ENCODE results near the gene ZMIZ1.
A peak's percentile ranks its signal among the peaks of the same experiment; 100 is the strongest.
"Not testable (repeated sequence)": the region's sequence is repeated elsewhere in the genome, so short reads cannot be mapped to it uniquely, and the experiment has no call there.

The ZMIZ1 gene

DNA sequence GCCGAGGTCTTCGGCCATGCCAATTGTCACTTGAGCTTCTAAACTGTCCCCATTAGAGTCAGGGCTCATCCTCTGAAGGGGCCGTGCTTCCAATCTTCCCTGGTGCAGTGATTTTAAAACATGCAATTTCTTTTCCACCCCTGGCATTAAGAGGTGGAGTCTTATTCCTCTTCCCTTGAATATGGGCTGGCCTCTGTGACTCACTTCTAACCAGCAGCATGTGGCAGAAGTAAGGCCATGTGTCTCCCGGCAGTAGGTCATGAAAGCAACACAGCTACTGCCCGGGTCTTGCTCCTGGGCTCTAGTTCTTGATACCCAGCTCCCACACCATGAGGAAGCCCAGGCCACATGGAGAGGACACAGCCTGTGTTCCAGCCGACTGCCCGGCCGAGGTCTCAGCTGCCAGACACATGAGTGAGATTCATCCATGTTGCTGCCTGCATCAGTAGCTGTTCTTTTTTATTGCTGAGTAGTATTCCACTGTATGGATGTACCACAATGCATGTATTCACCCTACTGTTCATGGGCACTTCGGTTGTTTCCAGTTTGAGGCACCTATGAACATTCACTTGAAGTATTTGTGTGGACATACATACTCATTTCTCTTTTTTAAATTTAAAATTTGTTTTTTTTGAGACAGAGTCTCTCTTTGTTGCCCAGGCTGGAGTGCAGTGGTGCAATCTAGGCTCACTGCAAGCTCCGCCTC lies 264.0 kb downstream of the ZMIZ1 start:
- not testable (repeated sequence) for DNase-seq

- DNase-seq, result no peak
These were observed 264.7 kb downstream of the ZMIZ1 start for GRCh38 chr10:79333513-79333912.

- DNase-seq, result no peak
These were observed 265.8 kb downstream of the ZMIZ1 start for GRCh38 chr10:79334573-79334972.

- DNase-seq, result no peak
These were observed 266.3 kb downstream of the ZMIZ1 start for GRCh38 chr10:79335094-79335469.

- DNase-seq, result no peak
These were observed 266.9 kb downstream of the ZMIZ1 start for GRCh38 chr10:79335470-79336235.

- DNase-seq, result no peak
These were observed 267.5 kb downstream of the ZMIZ1 start for GRCh38 chr10:79336276-79336675.

DNA sequence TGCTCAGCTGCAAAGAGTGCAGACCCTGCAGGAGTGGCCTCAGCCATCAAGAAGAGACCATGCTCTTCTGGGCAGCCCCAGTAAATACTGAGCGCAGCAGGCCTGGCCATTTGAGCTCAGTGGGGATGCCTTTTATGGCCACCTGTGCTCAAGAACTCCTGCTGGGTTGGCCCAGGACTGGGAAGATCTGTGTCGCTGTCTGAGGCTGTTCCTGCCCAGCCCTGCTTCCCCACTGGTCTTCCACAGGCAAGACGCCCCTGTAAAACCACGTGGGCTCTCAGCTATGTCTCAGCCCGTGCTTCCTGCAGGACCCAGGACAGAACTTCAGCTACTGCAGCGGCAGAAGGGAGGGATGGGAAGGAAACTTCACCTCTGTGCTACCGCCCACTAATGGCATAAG lies 268.0 kb downstream of the ZMIZ1 start:
- no peak for DNase-seq

- not testable (repeated sequence) for DNase-seq
These were observed 269.2 kb downstream of the ZMIZ1 start for GRCh38 chr10:79337783-79338469.

- no peak for DNase-seq
These were observed 270.5 kb downstream of the ZMIZ1 start for GRCh38 chr10:79339266-79339665.

DNA sequence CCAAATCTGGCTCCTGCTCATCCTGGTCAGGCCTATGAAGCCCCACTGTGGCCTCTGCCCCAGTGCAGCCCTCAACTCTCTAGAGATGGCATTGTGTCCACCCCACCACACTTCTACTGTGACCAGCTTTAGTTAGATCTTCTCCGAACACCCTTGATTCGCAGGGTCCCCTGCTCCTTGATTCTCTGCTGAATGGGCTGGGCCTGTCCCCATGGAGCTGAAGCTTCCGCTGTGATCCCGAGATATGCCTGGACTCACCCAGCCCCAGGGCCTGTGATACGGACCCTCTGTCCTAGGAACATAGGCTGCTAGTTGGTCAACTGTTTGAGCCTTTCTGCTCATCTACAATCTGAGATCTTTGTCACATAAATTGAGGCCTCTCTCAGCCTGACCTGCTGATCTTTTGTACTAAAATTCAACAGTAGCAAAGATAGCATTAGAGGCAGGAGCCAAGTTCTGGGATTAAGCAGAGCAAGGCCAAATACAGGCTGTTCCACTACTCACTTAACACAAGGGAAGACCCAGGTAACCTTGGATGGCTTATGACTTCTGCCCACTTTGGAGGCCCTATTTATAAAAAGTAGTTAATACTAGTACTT lies 272.0 kb downstream of the ZMIZ1 start:
- DNase-seq, result no peak

DNA sequence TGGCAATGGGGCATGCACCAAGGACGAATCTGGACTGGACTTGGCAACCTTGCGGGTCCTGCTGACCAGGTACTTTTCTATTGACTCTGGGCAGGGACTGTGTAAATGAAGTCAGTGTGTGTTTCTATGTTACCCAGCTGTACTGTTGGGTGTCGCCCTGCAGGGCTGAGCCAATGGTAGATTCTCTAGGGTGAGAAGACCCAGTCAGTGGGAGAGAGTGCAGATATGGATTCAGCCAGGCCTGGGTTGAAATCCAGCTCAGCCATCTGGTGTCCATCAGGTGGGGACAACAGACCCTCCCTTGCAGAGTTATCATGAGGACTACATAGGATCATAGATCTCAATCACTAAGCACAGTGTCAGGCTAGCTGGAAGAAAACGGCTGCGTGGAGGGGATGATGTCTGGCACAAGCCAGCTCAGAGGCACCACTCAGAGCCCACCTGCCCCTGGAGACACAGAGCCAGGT lies 273.6 kb downstream of the ZMIZ1 start:
- no peak for DNase-seq

- DNase-seq, result no peak
These were observed 274.2 kb downstream of the ZMIZ1 start for GRCh38 chr10:79342811-79343561.

GRCh38 chr10:79344502-79345195 lies 275.9 kb downstream of the ZMIZ1 start:
- DNase-seq, result no peak

DNA sequence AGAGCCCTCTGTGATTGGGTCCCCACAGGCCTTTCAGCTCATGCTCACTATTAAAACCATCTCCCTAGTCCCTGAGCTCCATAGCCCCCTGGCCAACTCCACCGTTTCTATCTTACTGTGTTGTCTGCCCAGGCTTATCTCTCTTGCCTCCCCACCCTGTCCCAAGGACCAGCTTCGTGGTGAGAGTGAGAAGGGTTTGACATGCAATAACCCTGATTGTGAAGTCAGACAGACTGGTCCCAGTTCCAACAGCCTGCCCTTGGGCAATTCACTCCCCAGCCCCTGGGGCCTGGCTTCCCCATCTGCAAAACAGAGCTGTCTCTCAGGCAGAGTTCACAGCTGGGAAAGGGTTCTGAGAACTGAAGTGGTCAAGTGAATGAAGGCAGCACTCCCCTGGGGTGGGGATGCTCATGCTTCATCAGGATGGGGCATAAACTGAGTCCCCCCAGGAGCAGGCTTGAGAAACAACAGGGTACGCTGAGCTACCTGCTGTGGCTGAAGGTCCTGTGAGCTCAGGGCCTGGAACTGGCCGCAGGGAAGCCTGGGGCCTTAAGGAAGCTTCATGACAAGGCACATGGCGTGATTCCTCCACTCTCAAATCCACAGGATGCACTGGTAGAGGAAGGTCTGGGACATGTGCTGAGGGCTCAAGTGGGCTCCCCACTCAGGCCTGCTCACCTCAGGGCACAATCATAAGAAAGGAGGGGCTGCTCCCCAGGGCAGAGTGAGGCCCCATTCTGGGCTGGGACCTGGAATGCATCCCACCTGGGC lies 276.7 kb downstream of the ZMIZ1 start:
- no peak for DNase-seq

GRCh38 chr10:79346012-79346340 lies 277.2 kb downstream of the ZMIZ1 start:
- DNase-seq, result no peak

DNA sequence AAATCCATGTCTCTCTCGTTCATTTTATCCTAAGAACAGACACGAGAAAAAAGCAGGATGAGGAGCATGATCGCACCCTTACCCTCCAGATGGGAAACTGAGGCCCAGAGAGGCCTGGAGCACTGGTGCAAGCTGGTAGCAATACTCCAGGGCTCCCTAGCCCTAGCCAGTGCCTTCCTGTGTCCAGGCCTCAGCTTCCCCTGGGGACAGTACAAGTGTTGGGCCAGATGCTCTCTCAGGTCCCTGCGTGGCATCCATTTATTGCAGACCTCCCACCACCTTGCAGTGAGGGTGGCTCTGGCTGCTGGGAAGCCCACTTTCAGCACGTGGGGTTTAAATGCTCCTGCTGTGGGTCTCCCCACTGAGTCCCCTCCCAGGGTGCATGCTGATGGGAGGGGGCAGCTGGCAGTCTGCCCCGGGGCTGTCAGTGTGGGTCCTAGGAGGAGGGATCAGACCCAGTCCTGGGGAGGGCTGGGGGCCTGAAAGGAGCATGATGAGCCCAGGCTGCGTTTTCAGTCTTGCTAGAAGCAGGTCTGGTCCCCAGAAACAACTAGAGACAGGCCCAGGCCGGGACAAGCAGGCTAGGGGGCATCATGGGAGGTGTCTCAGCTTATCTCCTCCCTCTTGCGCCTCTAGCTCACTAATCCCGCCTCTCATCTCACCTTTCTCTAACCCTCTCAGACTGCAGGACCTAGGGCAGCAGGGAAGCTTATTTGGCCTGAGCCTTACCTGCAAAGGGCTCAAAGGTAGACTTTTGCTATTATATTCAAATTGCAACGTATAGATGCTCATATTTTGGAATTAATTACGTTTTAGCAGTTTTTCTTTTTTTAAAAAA lies 277.8 kb downstream of the ZMIZ1 start:
- no peak for DNase-seq

DNA sequence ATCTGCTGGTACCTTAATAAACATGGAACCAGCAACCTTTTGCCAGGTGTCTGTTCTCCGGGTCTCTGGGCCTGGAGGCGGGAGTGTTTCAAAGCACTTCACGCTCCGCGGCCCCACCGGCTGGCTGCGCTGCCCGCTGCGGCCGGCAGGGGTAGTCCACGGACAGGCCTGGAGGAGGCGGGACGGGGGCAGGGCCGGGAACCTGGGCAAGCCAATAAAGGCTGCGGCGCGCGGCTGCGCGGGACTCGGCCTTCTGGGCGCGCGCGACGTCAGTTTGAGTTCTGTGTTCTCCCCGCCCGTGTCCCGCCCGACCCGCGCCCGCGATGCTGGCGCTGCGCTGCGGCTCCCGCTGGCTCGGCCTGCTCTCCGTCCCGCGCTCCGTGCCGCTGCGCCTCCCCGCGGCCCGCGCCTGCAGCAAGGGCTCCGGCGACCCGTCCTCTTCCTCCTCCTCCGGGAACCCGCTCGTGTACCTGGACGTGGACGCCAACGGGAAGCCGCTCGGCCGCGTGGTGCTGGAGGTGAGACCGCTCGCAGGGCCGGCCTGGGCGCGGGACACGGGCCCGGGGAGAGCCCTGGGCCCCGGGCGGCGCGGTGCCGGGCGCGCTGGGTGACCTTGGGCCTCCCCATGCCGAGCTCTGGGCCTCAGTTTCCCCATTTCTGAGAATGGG lies 278.6 kb downstream of the ZMIZ1 start, which contains the start of gene PPIF:
Gene PPIF, plus strand, starts transcription at position 244 of the 668 bp plus-strand sequence. Its CDS starts 80 bp downstream, at position 324.
- DNase-seq, result peak; percentile 92

DNA sequence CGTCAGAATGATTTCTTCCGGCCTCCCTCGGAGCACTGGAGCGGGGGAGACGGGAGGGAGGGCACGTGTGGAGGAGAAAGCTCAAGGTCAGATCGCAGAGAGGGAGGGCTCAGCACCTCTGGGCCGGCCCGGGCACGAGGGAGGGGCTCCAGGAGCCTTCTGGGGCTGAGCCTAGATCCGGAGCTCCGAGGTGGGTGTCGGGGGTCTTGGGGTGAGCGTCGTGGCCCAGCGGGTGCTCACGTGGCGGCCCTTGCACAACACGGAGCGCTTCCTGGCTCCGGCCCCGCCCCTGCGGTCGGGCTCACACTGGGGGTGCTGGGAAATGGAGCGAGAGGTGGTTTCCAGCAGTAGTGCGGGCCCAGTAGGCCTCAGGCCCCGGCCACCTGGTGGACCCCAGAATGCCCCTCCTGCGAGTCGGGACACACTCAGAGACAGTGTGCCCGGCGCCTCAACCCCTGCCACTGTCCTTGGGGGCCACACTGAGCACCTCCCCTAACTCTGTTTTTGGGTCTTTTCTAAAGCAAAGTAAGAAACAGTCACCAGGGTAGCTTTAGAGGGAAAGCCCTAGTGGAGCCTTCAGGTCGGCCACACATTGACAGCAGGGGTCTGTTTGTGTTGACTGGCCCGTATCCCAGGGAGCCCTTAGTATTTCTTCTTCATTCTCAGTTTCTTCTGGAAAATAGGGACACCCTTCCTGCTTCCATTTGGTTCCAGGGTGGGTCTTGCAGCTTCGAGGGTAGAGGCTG lies 279.3 kb downstream of the ZMIZ1 start:
- DNase-seq, result peak; percentile 58

GRCh38 chr10:79348640-79348988 lies 279.8 kb downstream of the ZMIZ1 start:
- no peak for DNase-seq
